GM23338 (cell line): ENCODE results near the gene AASDH.

Source experiments
- EZH2 ChIP-seq: fragments of 200-600 bp; sonication (generic); IDR thresholded peaks from one replicate; pipeline ENCODE4 v1.8.0; 2017; ENCODE audit warnings: antibody characterized with exemption, mild to moderate bottlenecking, low read depth; ENCODE audit not compliant: unreplicated experiment
- TF ChIP-seq, protein P1 (sequence below), 2 experiments: fragments of 200-600 bp in 1 of 2; sonication (generic) in 1 of 2; conservative IDR thresholded peaks; 2 replicates each; pipeline versions ENCODE4 v1.5.1 to v1.6.1; 2016 to 2017; ENCODE audit warnings: antibody characterized with exemption in 2 of 2, low read depth in 2 of 2, mild to moderate bottlenecking in 2 of 2, moderate library complexity in 1 of 2

DNA sequence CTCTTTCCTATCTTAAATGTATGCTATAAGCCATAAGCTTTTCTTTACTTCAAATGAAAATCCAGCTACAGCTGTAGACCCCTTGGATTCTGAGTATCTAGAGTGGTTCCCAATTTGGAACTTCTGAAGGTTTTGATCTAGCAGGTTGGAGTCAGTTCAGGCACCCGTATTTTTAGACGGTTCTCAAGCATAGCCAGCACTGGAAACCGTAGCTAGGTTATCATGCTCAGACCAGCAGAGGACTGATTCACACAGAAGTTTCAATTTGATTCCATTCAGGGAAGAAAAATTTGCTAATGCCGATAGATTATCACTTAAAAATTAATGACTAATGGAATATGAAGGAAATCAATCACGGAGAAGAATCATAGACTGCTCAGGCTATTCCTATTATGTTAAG lies 36.9 kb upstream of the AASDH start:
- TF ChIP-seq, protein P1, sequence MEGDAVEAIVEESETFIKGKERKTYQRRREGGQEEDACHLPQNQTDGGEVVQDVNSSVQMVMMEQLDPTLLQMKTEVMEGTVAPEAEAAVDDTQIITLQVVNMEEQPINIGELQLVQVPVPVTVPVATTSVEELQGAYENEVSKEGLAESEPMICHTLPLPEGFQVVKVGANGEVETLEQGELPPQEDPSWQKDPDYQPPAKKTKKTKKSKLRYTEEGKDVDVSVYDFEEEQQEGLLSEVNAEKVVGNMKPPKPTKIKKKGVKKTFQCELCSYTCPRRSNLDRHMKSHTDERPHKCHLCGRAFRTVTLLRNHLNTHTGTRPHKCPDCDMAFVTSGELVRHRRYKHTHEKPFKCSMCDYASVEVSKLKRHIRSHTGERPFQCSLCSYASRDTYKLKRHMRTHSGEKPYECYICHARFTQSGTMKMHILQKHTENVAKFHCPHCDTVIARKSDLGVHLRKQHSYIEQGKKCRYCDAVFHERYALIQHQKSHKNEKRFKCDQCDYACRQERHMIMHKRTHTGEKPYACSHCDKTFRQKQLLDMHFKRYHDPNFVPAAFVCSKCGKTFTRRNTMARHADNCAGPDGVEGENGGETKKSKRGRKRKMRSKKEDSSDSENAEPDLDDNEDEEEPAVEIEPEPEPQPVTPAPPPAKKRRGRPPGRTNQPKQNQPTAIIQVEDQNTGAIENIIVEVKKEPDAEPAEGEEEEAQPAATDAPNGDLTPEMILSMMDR (conservative IDR thresholded peaks at IDR 0.05; ENCODE audit: low read depth in 2 of 2): no peak
- no peak for TF ChIP-seq EZH2
